MM.1S (cell line): ENCODE results near the gene VAT1.

Experiments
- CTCF ChIP-seq: fragments of 300-600 bp; sonication (generic); IDR thresholded peaks from 2 replicates; pipeline ENCODE4 v1.5.1; 2016; ENCODE audit warnings: antibody characterized with exemption, low read length, mixed read lengths
- EZH2 ChIP-seq: fragments of 300-600 bp; sonication (generic); optimal IDR thresholded peaks from 2 replicates; pipeline ENCODE3; 2017; ENCODE audit warnings: low read depth, mild to moderate bottlenecking, antibody characterized with exemption, low read length, mixed read lengths
- EZH2phosphoT487 ChIP-seq: fragments of 300-600 bp; sonication (generic); IDR thresholded peaks from 2 replicates; pipeline ENCODE4 v1.6.1; 2018; ENCODE audit warnings: antibody characterized with exemption, low read length

- TF ChIP-seq CTCF (no peak), EZH2phosphoT487 (no peak), EZH2 (no peak)
These were observed 3.8 kb upstream of the VAT1 start for GRCh38 chr17:43025766-43026537.
